Liver (tissue), 9 donors: ENCODE data around the gene MDGA2. TPM values are rescaled to one million over a fixed set of nuclear protein-coding genes. Genes with fewer than 3 reads are reported as not detected.

Experiments used
- DNase-seq: peaks from one replicate; pipeline ENCODE4 v3.0.0-alpha.2; 2017; ENCODE audit warnings: low spot score
- H3K27ac ChIP-seq, 2 donors: one replicate each; pipeline ENCODE4 v1.7.0; 2013; ENCODE audit warnings: inconsistent platforms in 2 of 2, low read length in 2 of 2, control low read depth in 1 of 2, low read depth in 1 of 2, mild to moderate bottlenecking in 1 of 2
- H3K27me3 ChIP-seq, 4 donors: one replicate each; pipeline versions ENCODE4 v1.6.1 to v1.7.0; 2013; ENCODE audit warnings: low read length in 3 of 4, inconsistent platforms in 1 of 4, mild to moderate bottlenecking in 1 of 4, moderate library complexity in 1 of 4; ENCODE audit not compliant: control insufficient read depth in 4 of 4, insufficient read depth in 4 of 4
- H3K36me3 ChIP-seq, 4 donors: one replicate each; pipeline versions ENCODE4 v1.6.1 to v1.7.0; 2013; ENCODE audit warnings: low read length in 3 of 4, mild to moderate bottlenecking in 3 of 4, low read depth in 1 of 4, moderate library complexity in 1 of 4; ENCODE audit not compliant: control insufficient read depth in 4 of 4, insufficient read depth in 3 of 4
- H3K4me1 ChIP-seq, 4 donors: one replicate each; pipeline versions ENCODE4 v1.6.1 to v1.7.0; 2013; ENCODE audit warnings: low read length in 3 of 4, mild to moderate bottlenecking in 3 of 4, moderate library complexity in 1 of 4; ENCODE audit not compliant: control insufficient read depth in 4 of 4, insufficient read depth in 4 of 4
- H3K4me3 ChIP-seq, 3 donors: one replicate each; pipeline versions ENCODE4 v1.6.1 to v1.7.0; 2013; ENCODE audit warnings: low read length in 3 of 3, control low read depth in 1 of 3, low read depth in 1 of 3, mild to moderate bottlenecking in 1 of 3
- H3K9ac ChIP-seq, 2 donors: one replicate each; pipeline ENCODE4 v1.7.0; 2013; ENCODE audit warnings: low read length in 2 of 2, mild to moderate bottlenecking in 2 of 2, moderate library complexity in 2 of 2, control low read depth in 1 of 2, low read depth in 1 of 2
- H3K9me3 ChIP-seq, 4 donors: one replicate each; pipeline versions ENCODE4 v1.6.1 to v1.7.0; 2013; ENCODE audit warnings: low read length in 3 of 4; ENCODE audit not compliant: control insufficient read depth in 4 of 4
- CTCF ChIP-seq: fragments of 150-350 bp; IDR thresholded peaks from 2 replicates; pipeline ENCODE4 v1.5.1; 2017; ENCODE audit warnings: improper control_type of control experiment, low read depth, low read length; ENCODE audit not compliant: missing input control
- EGR1 ChIP-seq, 2 donors: IDR thresholded peaks; 2 replicates each; pipeline ENCODE4 v1.6.1; 2016 to 2018; ENCODE audit warnings: antibody characterized with exemption in 2 of 2, low read depth in 2 of 2
- FOXA1 ChIP-seq: IDR thresholded peaks from 2 replicates; pipeline ENCODE4 v1.6.1; 2016; ENCODE audit warnings: antibody characterized with exemption
- FOXA2 ChIP-seq: IDR thresholded peaks from 2 replicates; pipeline ENCODE4 v1.6.1; 2016; ENCODE audit warnings: antibody characterized with exemption
- GABPA ChIP-seq, 2 donors: IDR thresholded peaks in 1 of 2; conservative IDR thresholded peaks in 1 of 2; 2 replicates each; pipeline ENCODE4 v1.6.1; 2016; ENCODE audit warnings: antibody characterized with exemption in 2 of 2, mild to moderate bottlenecking in 1 of 2, moderate library complexity in 1 of 2
- HNF4G ChIP-seq: IDR thresholded peaks from 2 replicates; pipeline ENCODE4 v1.6.1; 2016; ENCODE audit warnings: antibody characterized with exemption
- JUND ChIP-seq, 2 donors: IDR thresholded peaks; 2 replicates each; pipeline ENCODE4 v1.6.1; 2016; ENCODE audit warnings: antibody characterized with exemption in 2 of 2
- MAX ChIP-seq: IDR thresholded peaks from 2 replicates; pipeline ENCODE4 v1.6.1; 2016; ENCODE audit warnings: antibody characterized with exemption
- NR2F2 ChIP-seq: IDR thresholded peaks from 2 replicates; pipeline ENCODE4 v1.6.1; 2016; ENCODE audit warnings: antibody characterized with exemption
- RAD21 ChIP-seq, 2 donors: IDR thresholded peaks; 2 replicates each; pipeline ENCODE4 v1.6.1; 2016; ENCODE audit warnings: antibody characterized with exemption in 2 of 2, mild to moderate bottlenecking in 2 of 2
- REST ChIP-seq: IDR thresholded peaks from 2 replicates; pipeline ENCODE4 v1.6.1; 2016; ENCODE audit warnings: antibody characterized with exemption, mild to moderate bottlenecking
- RXRA ChIP-seq, 2 donors: IDR thresholded peaks; 2 replicates each; pipeline ENCODE4 v1.6.1; 2017 to 2018; ENCODE audit warnings: antibody characterized with exemption in 2 of 2, mild to moderate bottlenecking in 1 of 2
- SP1 ChIP-seq: IDR thresholded peaks from 2 replicates; pipeline ENCODE4 v1.6.1; 2018; ENCODE audit warnings: antibody characterized with exemption, mild to moderate bottlenecking
- TAF1 ChIP-seq: conservative IDR thresholded peaks from 2 replicates; pipeline ENCODE4 v1.6.1; 2016; ENCODE audit warnings: antibody characterized with exemption, mild to moderate bottlenecking
- YY1 ChIP-seq: IDR thresholded peaks from 2 replicates; pipeline ENCODE4 v1.6.1; 2016; ENCODE audit warnings: antibody characterized with exemption, mild to moderate bottlenecking
- ZBTB33 ChIP-seq: IDR thresholded peaks from 2 replicates; pipeline ENCODE4 v1.6.1; 2016; ENCODE audit warnings: antibody characterized with exemption
- WGBS: extraction: QIAGEN DNeasy Blood & Tissue Kit; methylation state at CpG from one replicate; pipeline ENCODE4 v1.1.7; 2013; 5-methylcytosine and 5-hydroxymethylcytosine counted together
- polyA plus RNA-seq, 2 donors: library from polyadenylated mRNA; stranded (reverse) in 1 of 2; unstranded in 1 of 2; fragments of 200-250 nt in 1 of 2; fragments of >200 nt in 1 of 2; fragmentation: Nextera tagmentation in 1 of 2; extraction: Ambion mirVana in 1 of 2; gene quantifications; one replicate each; pipeline versions ENCODE4 v1.2.1 to v1.2.3, GENCODE V29; 2013 to 2015
- total RNA-seq, 2 donors: library from RNA; depleted of rRNA; stranded (reverse); fragments of >200 nt; gene quantifications; one replicate each; pipeline ENCODE4 v1.2.3, GENCODE V29; 2014
- donor health status: healthy.
- donor health status: healthy.
- donor health status: healthy.
- donor health status: healthy.
- donor health status: healthy.

MDGA2 gene
- total and polyA plus RNA-seq, 4 donors = 0.05 to 0.33 (median 0.19) TPM

- TF ChIP-seq FOXA1 (no peak), CTCF (no peak), RAD21 (IDR thresholded peaks at IDR 0.05) (no peak), EGR1 (IDR thresholded peaks at IDR 0.05; ENCODE audit: low read depth in 2 of 2) (no peak)
- no peak overlapping the region for H3K4me3 ChIP-seq
- no peak overlapping the region for H3K9ac ChIP-seq
- no peaks in the 10 kb centered on the region for H3K27me3 ChIP-seq
- no peaks in the 10 kb centered on the region for H3K4me1 ChIP-seq
- 91% methylated on average over 14 of the region's 14 CpGs for WGBS
- H3K36me3 ChIP-seq = no peaks in the 10 kb centered on the region
- no peak overlapping the region for H3K27ac ChIP-seq
- no peak for DNase-seq
- H3K9me3 ChIP-seq = no peaks in the 10 kb centered on the region
These were observed 521.1 kb downstream of the MDGA2 start for GRCh38 chr14:47154276-47154797.

GRCh38 chr14:47153746-47154145 lies 521.7 kb downstream of the MDGA2 start:
- no peak for DNase-seq
- TF ChIP-seq YY1 (no peak), JUND (IDR thresholded peaks at IDR 0.05) (no peak), TAF1 (no peak), RXRA (IDR thresholded peaks at IDR 0.05) (no peak), CTCF (no peak), REST (no peak), HNF4G (no peak), NR2F2 (no peak), RAD21 (IDR thresholded peaks at IDR 0.05) (no peak), GABPA (IDR thresholded peaks at IDR 0.05 in 1 of 2, conservative IDR thresholded peaks at IDR 0.05 in 1 of 2) (no peak), FOXA1 (no peak), FOXA2 (no peak), EGR1 (IDR thresholded peaks at IDR 0.05; ENCODE audit: low read depth in 2 of 2) (no peak), ZBTB33 (no peak), SP1 (no peak), MAX (no peak)
- Histone ChIP-seq H3K36me3 (no peaks in the 10 kb centered on the region), H3K4me3 (no peak overlapping the region), H3K27ac (no peak overlapping the region), H3K9ac (no peak overlapping the region), H3K9me3 (no peaks in the 10 kb centered on the region), H3K27me3 (no peaks in the 10 kb centered on the region), H3K4me1 (no peaks in the 10 kb centered on the region)
